HG02943 (cell line): ENCODE results near the gene USP35.
"Not testable (repeated sequence)": the region's sequence is repeated elsewhere in the genome, so short reads cannot be mapped to it uniquely, and the experiment has no call there.

Experiments
- ATAC-seq: cut with Tn5 transposase; IDR thresholded peaks from one replicate; pipeline ENCODE4 v1.9.1; 2021; ENCODE audit warnings: mild to moderate bottlenecking, low read depth, moderate library complexity; ENCODE audit not compliant: unreplicated experiment

Gene USP35

DNA sequence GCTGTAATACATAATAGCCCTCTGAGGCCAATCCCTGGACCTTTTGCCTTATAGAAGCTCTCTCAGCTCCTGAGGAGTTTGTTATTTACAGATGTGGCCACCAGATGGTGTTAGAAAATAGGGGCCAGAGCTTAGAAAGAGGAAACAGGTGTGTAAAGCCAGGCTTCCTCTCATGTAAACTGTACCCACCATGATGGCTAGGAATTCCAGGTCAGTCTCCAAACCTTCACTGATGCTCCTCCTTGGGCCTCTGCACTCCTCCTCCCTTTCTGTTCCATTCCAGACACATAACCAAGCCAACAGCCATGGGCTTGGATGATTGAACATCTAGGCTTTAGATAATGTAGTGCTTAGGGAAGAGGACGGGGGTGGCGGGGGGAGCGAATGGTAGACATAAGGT lies 39.7 kb downstream of the USP35 start:
- ATAC-seq, result no peak

DNA sequence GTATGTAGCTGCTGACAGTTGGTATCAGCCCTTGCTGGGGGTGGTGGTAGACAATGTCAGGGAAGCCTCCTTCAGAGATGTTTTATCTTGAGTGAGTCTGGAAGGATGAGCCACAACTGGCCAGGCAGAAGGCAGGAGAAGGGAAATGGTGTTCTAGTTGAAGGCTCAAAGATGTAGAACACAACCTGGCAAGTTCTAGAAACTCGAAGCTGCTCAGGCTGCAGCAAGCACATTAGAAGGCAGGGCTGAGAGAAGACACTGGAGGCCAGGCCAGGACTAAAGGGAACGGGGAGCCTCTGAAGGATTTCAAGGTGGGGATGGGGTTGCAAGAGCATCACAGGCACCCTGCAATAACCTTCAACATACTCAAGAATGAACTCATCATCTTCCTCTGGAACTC lies 40.4 kb downstream of the USP35 start:
- ATAC-seq, result no peak

DNA sequence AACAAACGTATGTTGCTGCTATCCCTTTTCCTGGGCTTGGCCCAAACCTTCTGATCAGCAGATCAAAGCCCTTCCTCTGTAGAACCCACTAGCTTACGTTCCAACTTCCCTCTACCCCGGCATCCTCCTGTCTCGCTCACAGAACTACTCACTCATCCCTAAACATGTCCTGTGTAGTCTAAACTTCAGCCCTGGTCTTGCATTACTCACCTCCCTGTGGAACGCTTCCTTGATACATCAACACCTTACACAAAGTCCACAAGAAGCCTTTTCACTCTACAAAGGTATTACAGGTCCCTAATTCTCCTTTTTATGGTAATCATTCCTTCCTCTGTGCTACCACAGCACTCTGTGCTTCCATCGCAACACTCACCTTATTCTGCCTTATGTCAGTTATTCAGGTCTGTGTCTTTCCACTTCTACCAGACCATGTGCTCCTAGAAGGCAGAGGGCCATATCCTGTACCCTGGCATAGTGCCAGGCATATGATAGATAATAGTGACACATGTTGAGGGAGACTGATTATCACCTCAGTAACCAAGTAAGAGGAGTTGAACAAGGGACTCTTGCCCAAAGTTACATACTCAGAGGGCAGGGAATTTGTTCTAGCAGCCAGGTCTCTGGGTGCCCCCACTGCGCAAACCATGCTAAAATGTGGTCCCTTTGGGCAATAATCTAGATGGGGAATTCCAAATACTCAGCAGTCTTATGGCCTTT lies 41.6 kb downstream of the USP35 start:
- no peak for ATAC-seq

DNA sequence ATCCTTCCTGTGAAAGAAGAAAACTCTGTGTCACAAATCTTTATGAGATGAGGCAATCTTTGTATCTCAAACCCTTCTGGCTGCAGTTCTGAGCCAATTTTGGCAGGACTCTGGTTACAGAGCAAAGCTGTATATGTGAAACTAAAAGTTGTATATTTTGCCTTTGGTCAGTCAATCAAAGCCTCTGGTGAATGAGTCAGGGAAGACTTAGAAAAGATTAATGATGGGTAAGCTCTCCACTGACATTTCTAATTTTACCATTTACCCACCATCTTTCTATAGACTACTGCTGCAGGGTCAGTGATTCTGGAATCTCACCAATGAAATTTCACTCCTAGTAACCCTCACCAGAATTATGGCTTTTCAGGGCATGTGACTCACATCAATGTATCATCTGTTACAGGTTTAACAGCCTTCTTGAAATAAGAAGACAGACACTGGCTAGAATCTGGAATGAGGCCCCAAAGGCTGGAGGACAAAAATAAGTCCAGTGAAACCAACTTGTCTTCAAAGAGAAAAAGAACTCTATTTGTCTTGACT lies 43.3 kb downstream of the USP35 start:
- no peak for ATAC-seq

DNA sequence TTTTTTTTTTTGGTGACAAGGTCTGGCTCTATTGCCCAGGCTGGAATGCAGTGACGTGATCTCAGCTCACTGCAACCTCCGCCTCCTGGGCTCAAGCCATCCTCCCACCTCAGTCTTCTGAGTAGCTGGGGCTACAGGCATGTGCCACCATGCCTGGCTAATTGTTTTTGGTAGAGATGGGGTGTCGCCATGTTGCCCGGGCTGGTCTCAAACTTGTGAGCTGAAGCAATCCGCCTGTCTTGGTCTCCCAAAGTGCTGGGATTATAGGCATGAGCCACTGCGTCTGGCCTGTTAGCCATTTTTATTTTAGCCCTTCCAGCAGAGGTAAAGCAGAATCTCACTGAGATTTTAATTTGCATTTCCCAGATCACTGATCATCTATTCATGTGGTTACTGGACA lies 44.3 kb downstream of the USP35 start:
- not testable (repeated sequence) for ATAC-seq

DNA sequence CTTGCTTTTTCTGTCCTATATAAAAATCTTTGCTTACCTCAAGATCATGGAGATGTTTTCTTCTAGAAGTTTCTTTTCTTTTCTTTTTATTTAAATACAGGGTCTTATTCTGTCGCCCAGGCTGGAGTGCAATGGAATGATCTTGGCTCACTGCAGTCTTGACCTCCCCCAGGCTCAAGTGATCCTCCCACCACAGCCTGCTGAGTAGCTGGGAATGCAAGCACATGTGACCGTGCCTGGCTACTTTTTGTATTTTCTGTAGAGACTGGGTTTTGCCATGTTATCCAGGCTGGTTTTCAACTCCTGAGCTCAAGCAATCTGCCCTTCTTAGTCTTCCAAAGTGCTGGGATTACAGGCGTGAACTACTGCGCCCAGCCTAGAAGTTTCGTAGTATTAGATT lies 45.3 kb downstream of the USP35 start:
- ATAC-seq, result no peak

DNA sequence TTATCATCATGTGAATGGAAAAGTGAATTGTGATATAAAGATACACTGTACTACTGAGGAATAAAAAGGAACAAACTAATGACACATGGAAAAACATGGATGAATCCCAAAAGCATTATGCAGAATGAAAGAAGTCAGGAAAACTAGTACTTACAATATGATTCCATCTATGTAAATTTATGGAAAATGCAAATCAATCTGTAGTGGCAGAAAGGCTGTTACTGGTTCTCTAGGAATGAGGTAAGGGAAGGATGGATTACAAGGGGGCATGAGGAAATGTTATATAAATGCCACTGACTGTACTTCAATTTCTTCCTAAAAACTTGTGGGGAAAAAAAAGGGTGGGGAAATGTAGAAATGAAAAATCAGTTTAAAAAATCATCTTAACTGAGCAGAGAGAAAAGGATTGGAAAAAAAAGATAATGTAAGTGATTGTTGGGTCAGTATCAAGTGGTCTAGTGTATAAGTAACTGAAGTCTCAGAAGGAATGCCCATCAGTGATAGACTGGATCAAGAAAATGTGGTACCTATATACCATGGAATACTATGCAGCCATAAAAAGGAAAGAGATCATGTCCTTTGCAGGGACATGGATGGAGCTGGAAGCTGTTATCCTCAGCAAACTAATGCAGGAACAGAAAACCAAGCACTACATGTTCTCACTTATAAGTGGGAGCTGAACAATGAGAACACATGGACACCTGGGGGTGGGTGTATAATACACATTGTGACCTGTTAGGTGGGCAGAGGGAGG lies 48.8 kb downstream of the USP35 start:
- no peak for ATAC-seq

DNA sequence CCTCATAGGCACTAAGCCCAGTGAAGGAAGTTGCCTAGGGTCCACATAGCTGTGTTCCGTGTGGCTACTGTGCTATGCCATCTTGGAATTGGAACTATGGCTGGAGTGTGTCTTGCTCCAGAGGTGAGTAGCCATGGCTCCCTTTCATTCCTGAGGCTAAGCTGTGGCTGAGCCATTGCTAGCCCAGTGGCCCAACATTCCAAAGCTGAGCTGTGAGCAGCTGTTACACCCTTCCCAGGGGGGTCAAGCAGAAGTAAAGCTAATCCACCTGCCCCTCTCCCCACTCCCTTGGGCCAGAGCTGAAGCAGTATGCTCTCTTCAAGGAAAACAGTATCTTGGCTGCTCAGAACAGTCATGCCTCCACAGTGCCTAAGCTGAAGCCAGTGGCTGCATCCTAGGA lies 51.1 kb downstream of the USP35 start:
- ATAC-seq, result no peak

DNA sequence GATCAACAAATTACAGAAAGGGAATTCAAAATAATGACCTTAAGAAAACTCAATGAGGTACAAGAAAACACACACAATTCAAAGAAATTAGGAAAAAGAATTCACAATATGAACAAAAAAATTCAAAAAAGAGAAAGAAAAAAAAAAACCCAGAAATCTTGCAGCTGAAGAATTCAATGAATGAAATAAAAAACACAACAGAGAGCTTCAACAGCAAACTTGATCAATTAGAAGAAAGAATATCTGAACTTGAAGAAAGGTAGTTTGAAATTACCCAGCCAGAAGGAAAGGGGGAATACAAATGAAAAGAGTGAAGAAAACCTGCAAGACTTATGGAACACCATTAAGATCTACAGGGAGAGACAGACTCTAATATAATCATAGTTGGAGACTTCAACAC lies 52.8 kb downstream of the USP35 start:
- ATAC-seq, result no peak

DNA sequence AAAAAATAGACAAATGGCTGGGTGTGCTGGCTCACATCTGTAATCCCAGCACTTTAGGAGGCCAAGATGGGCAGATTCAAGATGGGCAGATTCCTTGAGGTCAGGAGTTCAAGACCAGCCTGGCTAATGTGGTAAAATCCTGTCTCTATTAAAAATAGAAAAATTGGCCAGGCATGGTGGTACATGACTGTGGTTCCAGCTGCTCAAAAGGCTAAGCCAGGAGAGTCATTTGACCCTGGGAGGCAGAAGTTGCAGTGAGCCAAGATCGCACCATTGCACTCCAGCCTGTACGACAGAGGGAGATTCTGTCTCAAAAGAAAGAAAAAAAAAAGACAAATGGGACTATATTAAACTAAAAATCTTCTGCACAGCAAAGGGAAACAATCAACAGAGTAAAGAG lies 55.4 kb downstream of the USP35 start:
- no peak for ATAC-seq

DNA sequence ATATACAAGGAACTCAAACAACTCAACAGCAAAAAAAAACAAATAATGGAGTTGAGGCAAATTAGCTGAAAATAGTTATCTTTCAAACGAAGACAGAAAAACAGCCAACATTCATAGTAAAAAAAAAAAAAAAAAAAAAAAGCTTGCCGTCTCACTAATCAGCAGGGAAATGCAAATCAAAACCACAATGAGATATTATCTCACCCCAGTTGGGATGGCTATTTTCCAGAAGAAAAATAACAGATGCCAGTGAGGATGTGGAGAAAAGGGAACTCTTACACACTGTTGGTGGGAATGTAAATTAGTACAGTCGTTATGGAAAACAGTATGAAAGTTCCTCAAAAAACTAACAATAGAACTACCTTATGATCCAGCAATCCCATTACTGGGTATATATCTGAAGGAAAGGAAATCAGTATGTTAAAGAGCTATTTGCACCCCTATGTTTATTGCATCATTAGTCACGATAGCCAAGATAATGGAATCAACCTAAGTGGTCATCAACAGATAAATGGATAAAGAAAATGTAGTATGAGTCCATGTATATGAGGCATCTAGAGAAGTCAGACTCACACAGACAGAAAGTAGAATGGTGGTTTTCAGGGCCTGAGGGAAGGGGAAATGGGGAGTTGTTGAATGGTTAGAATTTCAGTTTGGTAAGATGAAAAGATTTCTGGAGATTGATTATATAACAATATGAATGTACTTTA lies 56.0 kb downstream of the USP35 start:
- ATAC-seq, result no peak

DNA sequence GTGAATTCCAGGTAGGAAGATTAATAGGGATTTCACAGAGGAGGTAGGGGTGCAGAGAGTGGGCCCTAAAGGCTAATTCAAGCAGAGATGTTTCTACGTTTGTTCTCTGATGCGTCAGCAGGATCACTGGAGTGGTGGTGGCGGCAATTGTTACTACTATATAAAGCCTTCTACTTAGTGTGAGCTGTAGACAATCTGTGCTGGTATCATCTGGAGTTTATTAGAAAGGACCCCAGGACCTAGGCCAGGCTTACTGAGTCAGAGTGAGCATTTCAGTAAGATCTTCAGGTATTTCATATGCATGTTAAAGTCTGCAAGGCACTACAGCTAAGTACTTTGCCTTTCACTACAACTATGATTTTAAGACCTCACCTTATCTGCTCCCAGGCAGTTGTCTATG lies 59.5 kb downstream of the USP35 start:
- ATAC-seq, result no peak

DNA sequence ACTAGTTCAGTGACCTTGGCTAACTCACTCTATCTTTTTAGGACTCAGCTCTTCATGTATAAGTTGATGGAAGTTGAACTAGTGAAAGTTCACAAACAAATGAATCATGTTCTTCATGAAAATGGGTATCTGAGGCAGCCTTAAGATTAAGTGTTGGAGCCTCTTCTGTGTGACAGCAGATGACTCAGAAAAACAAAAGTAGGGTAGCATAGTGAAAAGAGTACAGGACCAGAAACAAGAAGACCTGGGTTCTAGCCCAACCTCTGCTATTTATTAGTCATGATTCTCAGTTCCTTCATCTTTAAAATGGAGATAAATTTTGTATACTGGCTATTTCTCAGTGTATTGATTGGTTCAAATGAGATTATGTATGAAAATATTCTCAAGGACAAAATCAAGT lies 60.2 kb downstream of the USP35 start:
- ATAC-seq, result no peak

DNA sequence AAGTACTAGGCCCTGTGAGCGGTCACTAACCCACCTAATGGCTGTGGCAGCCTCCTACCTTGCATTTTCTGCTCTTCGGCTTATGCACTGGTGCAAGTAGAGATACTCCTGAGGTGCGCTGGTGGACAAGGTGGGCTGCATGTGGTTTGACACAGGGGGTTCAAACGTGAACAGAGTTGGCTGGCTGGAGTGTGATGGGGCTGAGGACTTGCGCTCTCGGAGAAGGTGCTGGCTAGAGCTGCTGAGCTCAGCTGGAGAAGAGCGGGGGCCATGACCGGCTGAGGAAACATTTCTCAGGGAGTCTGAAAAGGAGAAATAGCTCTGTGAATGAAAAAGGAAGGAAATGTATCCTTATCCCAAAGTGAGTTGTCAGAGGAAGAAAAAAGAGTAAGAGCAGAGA lies 61.4 kb downstream of the USP35 start:
- ATAC-seq, result no peak

DNA sequence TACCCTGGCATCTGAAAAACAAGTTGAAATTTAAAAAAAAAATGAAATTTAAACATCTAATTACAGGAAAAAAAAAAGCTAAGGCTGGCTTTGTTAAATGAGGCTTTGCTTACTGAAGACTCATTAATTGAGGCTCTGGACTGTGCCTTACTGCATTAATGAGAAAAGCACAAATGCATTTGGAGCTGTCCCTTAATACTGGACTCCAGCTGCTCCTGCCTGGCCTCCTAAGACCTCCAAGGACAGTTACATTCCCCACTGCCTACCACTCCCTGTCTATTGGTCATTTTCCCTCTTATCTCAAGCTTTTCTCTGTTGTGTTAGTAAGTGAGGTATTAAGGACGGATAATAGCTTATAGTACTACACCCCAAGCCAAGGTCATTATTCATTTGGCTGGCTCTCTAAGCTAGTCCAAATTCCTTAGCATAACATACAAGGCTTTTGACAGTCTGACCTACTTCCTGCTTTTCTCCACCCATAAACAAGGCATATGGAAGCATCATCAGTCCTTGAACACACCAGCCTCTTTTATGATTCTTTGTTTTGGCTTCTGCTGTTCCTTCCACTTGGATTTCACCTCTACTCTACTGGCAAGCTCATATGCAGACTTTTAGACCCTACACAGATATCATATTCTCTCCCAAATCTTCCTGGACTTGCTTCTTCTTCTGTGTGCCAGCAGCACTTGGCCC lies 62.5 kb downstream of the USP35 start:
- no peak for ATAC-seq

DNA sequence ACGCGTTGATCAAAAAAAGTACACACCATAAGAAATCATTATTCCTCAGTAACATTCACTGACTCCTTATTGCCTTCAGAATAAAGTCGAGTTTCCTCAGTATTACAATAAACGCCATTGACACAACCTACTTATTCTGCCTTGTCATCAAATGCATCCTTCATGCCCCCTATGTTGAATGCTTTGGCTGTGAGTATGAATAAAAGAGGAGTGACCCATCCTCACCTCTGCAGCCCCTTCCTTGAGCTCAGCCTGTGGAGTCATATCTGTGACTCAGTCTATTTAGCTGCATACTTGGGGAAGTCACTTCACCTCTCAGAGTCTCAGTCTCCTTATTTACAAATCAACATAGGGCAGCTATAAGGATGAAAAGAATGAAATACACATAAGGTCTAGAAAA lies 65.1 kb downstream of the USP35 start:
- ATAC-seq, result no peak

DNA sequence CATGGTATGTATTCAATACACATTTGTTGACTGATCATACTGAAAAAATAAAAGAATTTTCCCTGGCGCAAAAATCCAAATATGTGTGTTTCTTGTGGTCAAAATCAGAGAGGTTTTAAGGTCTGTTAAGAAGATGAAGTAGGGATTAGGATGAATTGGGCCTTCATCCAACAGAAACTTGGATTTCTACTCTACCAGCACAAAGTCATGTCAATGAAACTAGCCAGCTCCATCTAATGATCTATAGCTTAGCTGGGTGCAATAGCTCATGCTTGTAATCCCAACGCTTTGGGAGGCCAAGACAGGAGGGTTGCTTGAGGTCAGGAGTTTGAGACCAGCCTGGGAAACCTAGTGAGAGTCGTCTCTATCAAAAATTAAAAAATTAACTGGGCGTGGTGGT lies 65.5 kb downstream of the USP35 start:
- no peak for ATAC-seq

DNA sequence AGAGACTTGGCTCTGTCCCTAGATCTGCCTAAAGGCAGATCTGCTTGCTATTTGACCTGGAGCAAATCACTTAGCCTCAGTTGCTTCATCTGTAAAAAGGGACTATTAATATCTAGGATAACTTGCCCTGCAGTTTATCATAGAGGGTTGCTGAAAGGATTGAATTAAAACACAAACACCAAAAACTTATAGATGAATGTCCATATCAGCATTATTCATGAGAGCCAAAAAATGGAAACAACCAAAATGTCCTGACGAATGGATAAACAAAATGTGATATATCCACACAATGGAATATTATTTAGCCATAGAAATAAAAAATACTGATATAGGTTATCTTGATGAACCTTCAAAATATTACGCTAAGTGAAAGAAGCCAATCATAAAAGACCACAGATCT lies 67.2 kb downstream of the USP35 start:
- no peak for ATAC-seq

DNA sequence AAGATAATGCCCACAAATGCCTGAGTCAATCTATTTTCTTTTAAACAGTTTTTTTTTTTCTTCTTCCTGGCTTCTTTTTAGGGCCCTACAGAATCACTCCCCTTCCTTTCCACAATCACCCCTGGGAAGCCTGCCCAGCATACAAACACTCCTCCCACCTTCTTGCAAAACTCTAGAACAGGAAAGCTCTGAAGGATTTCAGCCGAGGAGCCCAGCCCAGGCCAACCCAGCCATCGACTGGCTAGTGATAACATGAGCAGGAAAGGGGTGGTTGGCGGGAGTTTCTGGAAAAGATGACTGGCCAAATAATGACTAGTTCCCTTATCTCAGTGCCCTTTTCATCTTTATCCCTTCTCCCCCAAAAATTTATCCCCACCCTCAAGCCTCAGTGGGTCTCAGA lies 68.2 kb downstream of the USP35 start:
- no peak for ATAC-seq

DNA sequence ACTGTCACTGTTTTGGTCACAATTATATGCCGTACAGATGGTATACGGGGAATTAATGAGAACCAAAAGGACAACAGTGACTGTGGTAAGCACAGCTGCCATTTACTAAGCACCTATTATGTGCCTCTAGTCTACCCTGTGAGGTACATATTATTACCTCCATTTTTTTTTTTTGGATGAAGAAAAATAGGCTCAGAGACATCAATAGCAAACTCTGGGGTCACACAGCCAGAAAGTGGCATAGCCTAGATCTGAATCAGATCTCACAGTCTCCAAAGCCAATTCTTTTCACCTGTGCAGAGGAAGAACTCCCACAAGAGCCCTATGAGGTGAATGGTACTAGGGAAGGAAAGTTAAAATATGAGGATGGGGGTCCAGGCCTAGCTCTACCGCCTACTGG lies 68.9 kb downstream of the USP35 start:
- ATAC-seq, result no peak
